Stimulated activated CD4-positive, alpha-beta T cell treated with anti-CD3 and anti-CD28 coated beads, Interleukin-15, amount 100 ng/mL, for 24 hours (primary cell): ENCODE measurements around the gene EHBP1.
A peak's percentile ranks its signal among the peaks of the same experiment; 100 is the strongest.

Experiments
- DNase-seq: peaks from one replicate; pipeline ENCODE4 v3.0.0-alpha.2; 2020

The EHBP1 gene

DNA sequence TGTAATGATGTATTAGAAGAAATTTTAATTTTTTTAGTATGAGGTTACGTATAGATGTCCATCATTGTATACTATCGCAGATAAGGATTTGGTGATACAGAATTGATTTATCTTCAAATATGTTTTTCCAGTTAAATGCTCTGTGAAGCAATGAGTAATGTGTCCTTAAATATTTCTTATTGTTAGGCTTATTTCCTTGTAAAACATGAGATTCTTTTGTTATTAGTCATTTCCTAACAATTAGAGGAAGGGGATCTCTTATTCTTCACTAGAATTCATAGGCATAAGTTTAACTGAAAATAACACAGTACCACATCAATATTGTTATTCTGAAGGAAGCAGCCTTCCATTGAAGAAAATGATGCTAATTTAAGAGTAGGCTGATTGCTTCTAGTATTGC is 329.7 kb downstream of the EHBP1 start:
- DNase-seq = no peak

DNA sequence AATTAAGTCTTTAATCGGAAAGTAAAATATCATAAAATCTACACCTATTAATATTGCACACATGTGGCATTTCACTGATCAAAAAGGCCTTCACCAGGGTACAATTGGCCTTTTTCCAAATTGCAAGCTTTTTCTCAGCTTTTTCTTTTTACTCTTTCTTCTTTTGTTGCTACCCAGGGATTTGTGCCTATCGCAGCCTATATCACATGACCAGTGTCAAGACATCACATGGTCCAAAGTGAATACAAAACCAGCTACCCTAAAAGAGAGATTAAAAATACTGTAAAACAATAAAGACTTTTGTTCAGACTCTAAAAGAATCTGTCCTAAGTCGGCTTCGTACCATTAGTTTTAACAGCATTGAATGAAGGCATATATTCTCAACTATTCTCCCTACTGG is 330.1 kb downstream of the EHBP1 start:
- DNase-seq = no peak

DNA sequence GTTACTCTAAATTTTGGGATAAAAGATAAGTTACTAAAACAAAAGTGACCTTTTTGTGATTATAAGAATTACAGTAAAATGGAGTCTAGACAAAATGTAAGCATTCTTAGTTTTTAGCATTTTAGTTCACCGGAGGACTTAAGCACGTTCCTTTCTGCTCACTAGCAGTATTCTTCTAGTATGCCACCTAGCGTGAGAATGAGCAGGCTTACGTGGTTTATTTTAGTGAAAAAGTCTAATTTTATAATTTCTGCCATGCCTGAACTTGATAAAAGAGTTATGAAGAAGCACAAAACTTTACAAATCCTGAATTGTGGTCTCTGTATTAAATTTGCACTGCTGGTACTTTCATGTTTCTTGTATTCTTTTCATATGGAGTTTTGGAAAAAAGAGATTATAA is 332.5 kb downstream of the EHBP1 start:
- no peak for DNase-seq

DNA sequence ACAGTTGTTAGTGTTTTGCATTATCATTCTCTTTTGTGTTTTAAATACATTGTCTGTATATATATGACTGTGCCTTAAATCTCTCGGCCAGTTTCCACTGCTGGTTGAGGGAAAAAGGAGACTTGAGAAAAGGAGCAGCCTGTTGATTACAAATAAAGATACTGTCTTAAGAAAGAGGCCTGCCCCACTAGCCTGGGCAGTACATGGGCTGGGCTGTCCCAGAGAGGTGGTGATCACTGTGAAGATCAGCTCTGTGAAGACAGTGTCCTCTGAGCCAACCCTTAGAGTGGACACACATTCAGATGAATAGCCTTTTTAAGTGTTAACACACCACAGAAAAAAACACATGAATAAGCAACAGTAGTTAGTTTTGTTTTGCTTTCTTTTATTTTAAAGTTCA is 335.1 kb downstream of the EHBP1 start:
- no peak for DNase-seq

- DNase-seq = no peak
Observed at GRCh38 chr2:63041592-63041991, 336.1 kb downstream of the EHBP1 start.

- no peak for DNase-seq
Observed at GRCh38 chr2:63044362-63045327, 339.1 kb downstream of the EHBP1 start.

- DNase-seq = no peak
Observed at GRCh38 chr2:63046552-63046951, 341.0 kb downstream of the EHBP1 start.

DNA sequence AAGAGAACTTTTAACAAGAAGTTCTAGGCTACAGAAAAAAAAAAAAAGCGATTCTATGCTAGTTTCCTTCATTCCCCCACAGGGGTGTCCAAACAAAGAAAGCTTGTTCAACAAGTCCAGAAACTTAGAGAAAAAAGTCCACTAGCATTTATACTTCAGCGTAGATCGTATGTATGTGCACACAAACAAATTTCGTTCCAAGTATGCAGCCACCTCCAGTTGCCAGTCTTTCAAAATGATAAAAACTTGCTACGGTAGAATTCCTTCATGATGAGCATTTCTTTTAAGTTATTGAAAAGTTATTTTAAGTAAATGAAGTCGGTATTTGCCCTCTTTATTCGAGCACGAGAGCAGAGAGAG is 341.4 kb downstream of the EHBP1 start:
- DNase-seq = no peak

DNA sequence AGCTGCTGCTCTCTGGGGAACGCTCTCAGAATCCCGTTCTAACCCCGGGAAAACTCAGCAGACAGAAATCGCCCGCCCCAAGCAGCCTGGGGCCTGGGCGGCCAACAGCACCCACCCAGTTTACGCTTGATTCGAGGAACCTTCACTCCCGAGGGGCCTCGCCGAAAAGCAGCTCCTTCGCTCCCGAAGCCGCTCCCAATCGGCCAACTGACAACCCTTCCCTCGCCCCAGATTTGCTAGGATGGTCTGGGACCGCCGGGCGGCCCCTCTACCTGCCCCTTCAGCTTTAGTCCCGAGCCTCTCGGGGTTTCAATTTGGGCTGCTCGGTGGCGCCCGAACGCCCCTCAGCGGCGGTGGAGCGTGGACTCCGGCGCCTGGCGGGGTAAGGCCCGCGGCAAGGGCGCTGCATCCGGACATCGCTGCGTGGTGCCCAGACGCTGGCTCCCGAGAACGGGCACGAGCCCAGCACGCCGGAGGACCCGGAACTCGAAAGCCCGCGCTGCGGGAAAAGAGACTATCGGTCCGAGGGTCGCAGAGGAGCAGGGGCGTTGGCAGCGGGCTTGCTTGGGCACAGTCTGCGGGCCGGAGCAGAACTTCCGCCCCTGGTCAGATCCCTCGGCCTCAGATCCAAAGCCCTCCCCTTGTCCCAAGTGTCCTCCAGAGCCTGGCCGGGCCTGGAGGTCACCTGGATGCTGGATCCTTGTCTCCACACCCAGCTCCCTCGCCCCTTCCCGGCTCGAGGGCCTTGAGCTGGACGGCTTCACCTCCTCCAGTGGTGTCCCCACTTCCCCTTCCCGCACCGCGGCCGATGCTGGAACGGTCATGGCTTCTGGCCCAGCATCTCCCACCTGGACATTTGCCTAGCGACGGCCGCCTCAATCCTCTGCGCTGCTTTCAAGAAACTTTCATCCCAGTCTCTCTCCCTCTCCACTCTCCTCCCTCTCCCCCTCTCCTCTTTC is 342.1 kb downstream of the EHBP1 start:
- DNase-seq = peak; percentile 38

DNA sequence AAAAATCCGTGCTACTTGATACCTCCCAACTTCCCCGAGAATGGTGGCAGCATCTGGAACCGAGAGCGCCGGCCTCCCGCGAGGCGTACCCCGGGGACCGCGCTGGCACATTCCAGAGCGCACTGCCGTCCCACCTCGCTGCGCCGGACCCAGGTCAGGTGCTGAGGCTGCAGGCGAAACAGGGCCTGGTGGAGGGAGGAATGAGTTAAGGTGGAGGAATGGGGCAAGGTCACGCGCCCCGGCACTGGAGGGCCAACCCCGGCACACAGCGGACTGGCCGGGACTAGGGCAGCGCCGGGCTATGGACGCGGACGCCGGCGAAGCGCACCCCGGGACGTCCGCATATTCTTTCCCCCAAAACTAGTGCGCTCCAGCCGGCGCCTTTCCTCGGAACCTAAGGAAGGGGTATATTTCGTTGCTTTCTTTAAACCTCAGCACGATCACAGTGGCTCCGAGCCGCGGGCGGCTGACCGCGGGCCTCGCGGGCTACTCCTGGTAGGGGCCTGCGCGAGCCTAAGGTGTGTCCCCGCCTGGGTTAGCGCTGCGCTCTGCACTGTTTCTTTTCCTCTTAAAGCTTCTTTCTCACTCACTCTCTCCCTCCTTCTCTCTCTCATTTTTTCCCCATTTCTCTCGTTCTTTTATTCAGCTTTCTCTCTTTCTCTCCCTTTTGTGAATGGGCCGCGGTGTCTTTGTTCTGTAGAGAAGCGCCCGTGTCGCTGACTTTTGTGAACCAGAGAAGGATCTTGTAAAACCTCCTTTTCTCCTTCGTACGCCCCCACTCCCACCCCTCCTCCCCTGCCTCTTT is 343.1 kb downstream of the EHBP1 start:
- peak; percentile 11 for DNase-seq

DNA sequence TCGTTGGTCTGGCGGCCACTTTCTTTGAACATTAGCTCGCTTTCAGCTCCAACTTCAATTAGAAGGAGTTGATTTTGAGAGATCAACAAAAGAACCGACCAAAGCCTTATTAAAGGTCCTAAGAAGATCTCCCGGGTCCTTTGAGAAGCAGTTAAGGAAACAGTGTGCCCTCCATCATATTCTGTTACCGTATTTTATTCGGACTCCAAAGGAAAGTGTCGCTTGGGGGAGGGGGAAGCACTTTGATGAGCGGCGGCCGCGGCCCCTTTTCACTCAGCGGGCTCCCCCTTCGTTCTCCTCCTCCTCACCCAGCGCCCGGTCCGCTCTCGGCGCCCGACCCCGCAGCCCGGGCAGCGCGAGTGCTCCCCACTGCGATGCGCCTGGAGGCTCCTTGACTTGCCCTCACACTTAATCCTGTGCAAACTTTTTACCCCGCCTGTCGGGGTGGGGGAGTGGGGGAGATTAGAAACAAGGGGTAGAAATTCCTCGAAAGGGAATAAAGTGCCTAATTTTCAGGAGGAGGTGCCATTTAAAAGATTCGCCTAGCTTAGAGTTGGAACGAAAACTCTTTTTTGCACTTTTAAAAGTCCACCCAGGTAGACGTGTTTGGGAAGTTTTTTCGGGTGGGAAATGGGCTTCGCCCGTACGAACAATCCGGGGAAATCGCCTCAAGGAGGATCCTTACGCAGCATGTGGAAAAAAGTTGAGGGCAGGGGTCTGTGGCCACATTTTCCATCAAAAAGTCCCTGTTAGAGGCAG is 343.9 kb downstream of the EHBP1 start:
- DNase-seq = peak; percentile 15

- peak; percentile 43 for DNase-seq
Observed at GRCh38 chr2:63049970-63050333, 344.4 kb downstream of the EHBP1 start.

DNA sequence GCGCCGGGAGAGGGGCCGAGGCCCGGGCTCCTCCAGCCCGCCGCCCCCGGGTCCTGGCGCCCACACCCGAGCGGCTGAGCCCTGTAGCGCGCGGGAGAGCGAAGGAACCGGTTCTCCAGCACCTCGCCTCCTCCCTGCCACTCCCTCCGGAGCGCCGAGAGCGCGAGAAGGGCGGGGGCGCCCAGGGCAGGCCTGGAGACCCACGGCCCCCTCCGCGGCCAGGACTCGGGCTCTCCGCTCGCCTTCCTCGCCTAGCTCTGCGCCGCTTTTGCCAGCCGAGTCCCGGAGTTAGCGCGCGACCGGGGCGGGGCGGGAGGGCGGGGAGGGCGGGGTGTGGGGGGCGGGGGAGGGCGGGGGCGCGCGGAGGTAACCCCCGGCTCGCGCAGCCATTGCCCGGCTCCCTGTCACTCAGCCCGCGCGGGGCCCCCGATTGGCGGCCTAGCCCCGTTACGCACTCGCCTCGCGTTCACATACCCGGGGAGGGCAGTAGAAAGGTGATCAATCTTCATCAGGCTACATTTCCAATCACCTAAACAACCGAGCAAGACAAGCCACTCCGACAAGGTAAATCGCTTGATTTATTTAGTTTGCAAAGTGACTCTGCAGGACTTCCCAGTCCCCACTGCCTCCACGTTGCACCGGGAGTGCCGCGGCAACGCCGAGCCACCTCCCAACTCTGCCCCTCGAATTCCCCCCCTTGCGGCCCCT is 345.0 kb downstream of the EHBP1 start, which contains the start of gene OTX1:
Gene OTX1, plus strand, starts transcription at position 497 of the 708 bp plus-strand sequence. CDS start 2,161 bp downstream, outside the sequence.
- DNase-seq = peak; percentile 82

DNA sequence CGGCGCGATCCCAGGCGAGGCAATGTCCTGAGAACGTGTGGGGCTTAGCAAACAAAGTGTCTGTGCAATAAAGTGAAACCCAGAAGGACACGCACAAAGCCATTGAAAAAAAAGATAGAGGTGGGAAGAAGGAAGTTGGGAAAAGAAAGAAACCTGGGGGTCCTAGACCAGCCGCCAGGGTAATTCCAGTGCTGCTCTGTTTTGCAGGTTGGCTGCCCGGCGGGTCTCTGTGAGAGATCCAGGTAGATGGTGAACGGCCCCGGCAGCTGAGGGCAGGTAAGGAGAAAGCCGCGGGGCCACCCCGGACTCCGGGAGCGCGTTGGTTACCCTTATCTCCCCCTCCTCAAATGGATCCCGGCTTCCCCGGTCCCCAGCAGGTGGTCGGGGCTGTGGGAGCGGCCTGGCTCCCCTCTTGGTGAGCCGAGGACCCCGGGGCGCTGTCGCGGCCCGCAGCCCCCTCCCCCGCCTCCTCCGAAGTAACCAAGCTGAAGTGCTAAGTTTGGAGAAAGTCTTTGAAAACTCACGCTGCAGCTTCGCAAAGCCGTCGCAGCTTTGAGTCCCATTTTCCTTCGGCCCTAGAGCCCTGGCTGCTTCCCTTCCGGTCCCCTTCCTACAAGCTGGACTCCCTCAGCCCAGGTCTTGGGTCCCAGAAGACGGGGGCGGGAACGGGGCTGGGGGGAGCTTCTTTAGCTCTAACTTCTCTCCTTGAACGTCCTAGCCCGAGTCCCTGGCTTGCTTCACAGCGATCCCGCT is 345.7 kb downstream of the EHBP1 start:
- peak; percentile 26 for DNase-seq

DNA sequence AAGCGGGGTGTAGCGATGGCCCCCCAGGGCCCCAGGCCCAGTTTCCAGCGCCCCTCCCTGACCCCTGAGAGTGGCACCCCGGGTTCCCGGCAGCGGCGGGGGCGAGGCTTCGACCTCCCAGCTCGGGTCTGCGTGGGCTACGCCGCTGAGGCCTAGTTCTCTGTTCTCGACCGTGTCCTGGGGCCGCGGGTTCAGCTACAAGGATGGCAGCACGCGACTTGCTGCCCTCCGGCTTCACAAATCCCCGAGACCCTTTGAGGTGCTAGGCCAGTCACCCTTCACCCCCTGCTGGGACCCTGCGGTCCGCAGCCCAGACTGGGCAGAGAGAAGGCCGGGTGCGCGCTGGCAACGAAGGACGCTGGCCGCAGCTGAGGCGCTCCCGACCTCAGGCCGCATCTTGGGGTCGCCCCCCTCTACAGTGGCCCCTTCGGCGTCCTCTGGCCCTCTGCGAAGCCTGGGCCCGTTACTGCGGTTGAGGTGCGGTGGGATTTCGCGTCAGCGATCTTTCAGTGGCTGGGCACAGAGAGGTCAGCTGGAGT is 346.4 kb downstream of the EHBP1 start:
- DNase-seq = no peak

DNA sequence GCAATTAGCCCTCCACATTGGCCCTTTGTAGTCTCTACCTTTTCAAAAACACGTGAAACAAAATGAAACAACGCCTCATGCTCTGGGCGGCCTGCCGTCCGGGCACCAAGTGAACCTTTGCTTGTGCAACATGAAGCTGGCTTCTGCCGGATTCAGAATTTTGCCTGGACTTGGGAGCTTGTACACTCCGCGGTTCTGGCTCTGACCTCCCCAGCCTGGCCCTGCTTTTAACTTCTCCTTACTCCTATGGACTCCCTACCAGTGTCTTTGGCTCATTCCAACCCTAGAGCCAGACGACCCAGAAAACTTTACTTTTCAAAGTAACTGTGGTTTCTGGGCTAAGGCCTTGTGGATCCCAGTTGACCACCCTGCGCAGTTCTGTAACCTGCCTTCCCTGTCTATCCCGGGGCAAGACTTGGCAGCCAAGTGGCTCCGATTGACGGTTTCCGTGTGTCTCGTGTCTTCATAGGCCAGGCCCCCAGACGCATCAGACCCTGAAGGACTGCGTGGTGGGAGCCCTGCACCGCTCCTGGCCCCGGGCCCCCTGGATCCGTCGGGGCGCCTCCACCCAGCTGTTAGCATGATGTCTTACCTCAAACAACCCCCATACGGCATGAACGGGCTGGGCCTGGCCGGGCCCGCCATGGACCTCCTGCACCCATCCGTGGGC is 347.0 kb downstream of the EHBP1 start:
- DNase-seq = peak; percentile 15

DNA sequence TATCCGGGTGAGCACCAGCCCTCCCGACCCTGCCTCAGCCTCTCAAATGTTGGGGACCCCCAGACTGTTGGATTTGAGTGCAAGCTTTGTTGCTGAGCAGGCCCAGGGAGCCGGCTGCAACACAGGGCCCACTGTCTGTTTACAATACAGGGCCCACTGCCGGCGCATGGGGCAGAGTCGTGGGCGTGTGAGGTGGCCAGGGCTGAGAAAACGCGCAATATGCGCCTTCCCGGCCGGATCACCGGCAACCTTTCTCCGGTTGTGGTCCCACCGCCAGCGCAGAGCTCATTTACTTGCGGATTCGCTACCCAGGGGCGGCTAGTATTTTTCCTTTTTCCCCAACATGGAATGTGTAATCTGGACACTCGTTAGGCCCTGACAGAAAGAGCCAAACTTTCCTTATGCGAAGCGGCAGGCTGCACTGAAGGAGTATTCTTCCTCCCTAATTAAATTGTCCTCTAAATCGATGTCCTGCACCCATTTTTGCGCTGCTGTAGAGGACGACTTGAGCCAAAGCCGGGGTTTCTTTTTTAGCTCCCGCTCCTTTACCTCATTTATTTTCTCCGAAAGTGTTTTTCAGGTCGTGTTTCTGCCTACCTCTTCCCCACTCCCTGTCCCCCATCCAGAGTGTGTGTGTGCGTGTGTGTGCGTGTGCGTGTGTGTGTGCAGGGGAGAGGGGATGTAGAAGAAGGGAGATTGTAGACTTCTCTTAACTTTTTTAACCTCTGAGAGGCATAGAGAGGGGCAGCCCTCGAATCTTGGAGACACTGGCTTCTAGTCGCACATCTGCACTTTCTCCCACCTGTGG is 347.8 kb downstream of the EHBP1 start:
- peak; percentile 7 for DNase-seq

DNA sequence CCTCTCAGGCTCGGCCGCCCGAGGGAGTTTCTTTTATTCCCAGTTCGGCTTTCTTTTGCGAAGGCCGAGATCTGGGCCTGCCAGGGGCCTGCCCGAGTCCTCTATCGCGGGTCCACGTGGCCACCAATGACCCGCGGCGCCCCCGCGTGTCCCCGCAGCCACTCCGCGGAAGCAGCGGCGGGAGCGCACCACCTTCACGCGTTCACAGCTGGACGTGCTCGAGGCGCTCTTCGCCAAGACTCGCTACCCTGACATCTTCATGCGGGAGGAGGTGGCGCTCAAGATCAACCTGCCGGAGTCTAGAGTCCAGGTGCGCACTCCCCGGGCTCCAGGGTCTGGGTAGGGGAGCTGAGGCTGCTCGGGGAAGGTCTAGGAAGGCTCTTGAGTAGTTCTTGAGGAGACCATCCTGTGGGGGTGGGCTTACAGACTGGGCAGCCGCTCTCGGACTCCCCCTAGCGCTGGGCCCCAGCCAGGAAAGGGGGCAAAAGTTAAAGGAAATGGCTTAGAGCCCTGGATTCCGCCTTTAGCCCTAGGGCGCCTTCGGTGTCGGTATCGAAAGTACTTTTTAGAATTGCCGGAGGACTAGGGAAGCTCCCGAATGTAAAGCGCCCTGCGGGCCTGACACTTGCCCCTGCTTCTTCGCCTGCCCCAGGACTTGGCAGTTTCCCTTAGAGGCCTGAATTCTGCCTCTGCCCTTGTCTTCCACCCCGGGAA is 348.5 kb downstream of the EHBP1 start:
- peak; percentile 49 for DNase-seq
